ENCODE data around the gene NTF4.

DNA sequence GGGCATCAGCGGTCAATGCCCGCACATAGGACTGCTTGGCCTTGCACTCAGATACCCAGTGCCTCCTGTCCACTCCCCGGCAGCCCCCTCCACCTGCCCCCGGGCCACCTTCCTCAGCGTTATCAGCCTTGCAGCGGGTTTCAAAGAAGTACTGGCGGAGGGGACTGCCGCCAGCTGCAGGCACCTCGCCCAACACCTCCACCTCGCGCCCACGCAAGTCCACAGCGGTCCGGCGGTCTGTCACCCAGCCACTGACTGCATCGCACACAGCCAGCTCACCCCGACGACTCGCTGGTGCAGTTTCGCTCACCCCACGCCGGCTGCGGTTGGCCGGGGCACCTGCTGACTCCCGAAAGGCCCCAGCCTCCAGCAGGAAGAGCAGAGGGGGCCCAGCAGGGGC lies 3.2 kb downstream of the NTF4 start:
- TF ChIP-seq, protein P1, sequence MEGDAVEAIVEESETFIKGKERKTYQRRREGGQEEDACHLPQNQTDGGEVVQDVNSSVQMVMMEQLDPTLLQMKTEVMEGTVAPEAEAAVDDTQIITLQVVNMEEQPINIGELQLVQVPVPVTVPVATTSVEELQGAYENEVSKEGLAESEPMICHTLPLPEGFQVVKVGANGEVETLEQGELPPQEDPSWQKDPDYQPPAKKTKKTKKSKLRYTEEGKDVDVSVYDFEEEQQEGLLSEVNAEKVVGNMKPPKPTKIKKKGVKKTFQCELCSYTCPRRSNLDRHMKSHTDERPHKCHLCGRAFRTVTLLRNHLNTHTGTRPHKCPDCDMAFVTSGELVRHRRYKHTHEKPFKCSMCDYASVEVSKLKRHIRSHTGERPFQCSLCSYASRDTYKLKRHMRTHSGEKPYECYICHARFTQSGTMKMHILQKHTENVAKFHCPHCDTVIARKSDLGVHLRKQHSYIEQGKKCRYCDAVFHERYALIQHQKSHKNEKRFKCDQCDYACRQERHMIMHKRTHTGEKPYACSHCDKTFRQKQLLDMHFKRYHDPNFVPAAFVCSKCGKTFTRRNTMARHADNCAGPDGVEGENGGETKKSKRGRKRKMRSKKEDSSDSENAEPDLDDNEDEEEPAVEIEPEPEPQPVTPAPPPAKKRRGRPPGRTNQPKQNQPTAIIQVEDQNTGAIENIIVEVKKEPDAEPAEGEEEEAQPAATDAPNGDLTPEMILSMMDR (IDR thresholded peaks at IDR 0.05), result no peak
- TF ChIP-seq, protein P2, sequence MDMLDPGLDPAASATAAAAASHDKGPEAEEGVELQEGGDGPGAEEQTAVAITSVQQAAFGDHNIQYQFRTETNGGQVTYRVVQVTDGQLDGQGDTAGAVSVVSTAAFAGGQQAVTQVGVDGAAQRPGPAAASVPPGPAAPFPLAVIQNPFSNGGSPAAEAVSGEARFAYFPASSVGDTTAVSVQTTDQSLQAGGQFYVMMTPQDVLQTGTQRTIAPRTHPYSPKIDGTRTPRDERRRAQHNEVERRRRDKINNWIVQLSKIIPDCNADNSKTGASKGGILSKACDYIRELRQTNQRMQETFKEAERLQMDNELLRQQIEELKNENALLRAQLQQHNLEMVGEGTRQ (CRISPR knock-in tag; IDR thresholded peaks at IDR 0.05), result no peak
- TF ChIP-seq ETV6 (CRISPR knock-in tag; IDR thresholded peaks at IDR 0.05), result no peak
- no peak for TF ChIP-seq TCF7 (CRISPR knock-in tag; IDR thresholded peaks at IDR 0.05; ENCODE audit: low read depth)
- TF ChIP-seq, protein P3, sequence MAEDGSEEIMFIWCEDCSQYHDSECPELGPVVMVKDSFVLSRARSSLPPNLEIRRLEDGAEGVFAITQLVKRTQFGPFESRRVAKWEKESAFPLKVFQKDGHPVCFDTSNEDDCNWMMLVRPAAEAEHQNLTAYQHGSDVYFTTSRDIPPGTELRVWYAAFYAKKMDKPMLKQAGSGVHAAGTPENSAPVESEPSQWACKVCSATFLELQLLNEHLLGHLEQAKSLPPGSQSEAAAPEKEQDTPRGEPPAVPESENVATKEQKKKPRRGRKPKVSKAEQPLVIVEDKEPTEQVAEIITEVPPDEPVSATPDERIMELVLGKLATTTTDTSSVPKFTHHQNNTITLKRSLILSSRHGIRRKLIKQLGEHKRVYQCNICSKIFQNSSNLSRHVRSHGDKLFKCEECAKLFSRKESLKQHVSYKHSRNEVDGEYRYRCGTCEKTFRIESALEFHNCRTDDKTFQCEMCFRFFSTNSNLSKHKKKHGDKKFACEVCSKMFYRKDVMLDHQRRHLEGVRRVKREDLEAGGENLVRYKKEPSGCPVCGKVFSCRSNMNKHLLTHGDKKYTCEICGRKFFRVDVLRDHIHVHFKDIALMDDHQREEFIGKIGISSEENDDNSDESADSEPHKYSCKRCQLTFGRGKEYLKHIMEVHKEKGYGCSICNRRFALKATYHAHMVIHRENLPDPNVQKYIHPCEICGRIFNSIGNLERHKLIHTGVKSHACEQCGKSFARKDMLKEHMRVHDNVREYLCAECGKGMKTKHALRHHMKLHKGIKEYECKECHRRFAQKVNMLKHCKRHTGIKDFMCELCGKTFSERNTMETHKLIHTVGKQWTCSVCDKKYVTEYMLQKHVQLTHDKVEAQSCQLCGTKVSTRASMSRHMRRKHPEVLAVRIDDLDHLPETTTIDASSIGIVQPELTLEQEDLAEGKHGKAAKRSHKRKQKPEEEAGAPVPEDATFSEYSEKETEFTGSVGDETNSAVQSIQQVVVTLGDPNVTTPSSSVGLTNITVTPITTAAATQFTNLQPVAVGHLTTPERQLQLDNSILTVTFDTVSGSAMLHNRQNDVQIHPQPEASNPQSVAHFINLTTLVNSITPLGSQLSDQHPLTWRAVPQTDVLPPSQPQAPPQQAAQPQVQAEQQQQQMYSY (CRISPR knock-in tag; IDR thresholded peaks at IDR 0.05), result no peak
- TF ChIP-seq, protein P4, sequence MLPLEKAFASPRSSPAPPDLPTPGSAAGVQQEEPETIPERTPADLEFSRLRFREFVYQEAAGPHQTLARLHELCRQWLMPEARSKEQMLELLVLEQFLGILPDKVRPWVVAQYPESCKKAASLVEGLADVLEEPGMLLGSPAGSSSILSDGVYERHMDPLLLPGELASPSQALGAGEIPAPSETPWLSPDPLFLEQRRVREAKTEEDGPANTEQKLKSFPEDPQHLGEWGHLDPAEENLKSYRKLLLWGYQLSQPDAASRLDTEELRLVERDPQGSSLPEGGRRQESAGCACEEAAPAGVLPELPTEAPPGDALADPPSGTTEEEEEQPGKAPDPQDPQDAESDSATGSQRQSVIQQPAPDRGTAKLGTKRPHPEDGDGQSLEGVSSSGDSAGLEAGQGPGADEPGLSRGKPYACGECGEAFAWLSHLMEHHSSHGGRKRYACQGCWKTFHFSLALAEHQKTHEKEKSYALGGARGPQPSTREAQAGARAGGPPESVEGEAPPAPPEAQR (CRISPR knock-in tag; IDR thresholded peaks at IDR 0.05), result no peak
- no peak for TF ChIP-seq NFE2L1 (CRISPR knock-in tag; IDR thresholded peaks at IDR 0.05)
